ENCODE results near the gene PTPN11. TPM values are rescaled to one million over a fixed set of nuclear protein-coding genes. Genes with fewer than 3 reads are reported as not detected.
A peak's percentile ranks its signal among the peaks of the same experiment; 100 is the strongest.

PTPN11 gene
- total and polyA plus RNA-seq, 2 of the 13 experiments (the other 11 are each of a cell fraction or from before 2014, with no cell fraction given) = 30.0 to 63.5 TPM

GRCh38 chr12:112418608-112419296 is at the start of gene PTPN11 (continued):
- TF ChIP-seq NCOA5 (CRISPR knock-in tag; IDR thresholded peaks at IDR 0.05) (no peak), ZNF34 (CRISPR knock-in tag; IDR thresholded peaks at IDR 0.05; ENCODE audit: borderline replicate concordance) (0 out of 2 replicates have a peak, but pooled peaks have one; percentile 66), CBFB (CRISPR knock-in tag; IDR thresholded peaks at IDR 0.05) (peak; percentile 91), ZNF280D (CRISPR knock-in tag; IDR thresholded peaks at IDR 0.05) (no peak), ZNF501 (CRISPR knock-in tag; IDR thresholded peaks at IDR 0.05) (peak; percentile 83), ZNF552 (CRISPR knock-in tag; IDR thresholded peaks at IDR 0.05; ENCODE audit: borderline replicate concordance) (no peak), YY1 (IDR thresholded peaks at IDR 0.05; ENCODE audit: insufficient read depth, insufficient replicate concordance, low read depth, low read length) (peak; percentile 88), IKZF5 (CRISPR knock-in tag; IDR thresholded peaks at IDR 0.05) (no peak; the same call in 1 of the 2 replicates), HNF4G (IDR thresholded peaks at IDR 0.05; ENCODE audit: borderline replicate concordance, low read depth, low read length) (0 out of 2 replicates have a peak, but pooled peaks have one; percentile 7), HNF4G (CRISPR knock-in tag; IDR thresholded peaks at IDR 0.05; ENCODE audit: borderline replicate concordance, low read depth) (no peak), RFXAP (CRISPR knock-in tag; IDR thresholded peaks at IDR 0.05; ENCODE audit: borderline replicate concordance) (no peak), KDM5B (CRISPR knock-in tag; IDR thresholded peaks at IDR 0.05; ENCODE audit: borderline replicate concordance) (peak; percentile 75; the same call in 1 of the 2 replicates), ZNF224 (CRISPR knock-in tag; IDR thresholded peaks at IDR 0.05) (peak; percentile 20; the same call in 1 of the 2 replicates), TFE3 (CRISPR knock-in tag; IDR thresholded peaks at IDR 0.05) (no peak), LCORL (IDR thresholded peaks at IDR 0.05) (no peak), LCORL (CRISPR knock-in tag; IDR thresholded peaks at IDR 0.05) (0 out of 2 replicates have a peak, but pooled peaks have one; percentile 38), GTF2F1 (IDR thresholded peaks at IDR 0.05; ENCODE audit: low read length) (no peak), DPF2 (CRISPR knock-in tag; IDR thresholded peaks at IDR 0.05; ENCODE audit: borderline replicate concordance, low read depth) (peak; percentile 63), RBM22 (optimal IDR thresholded peaks at IDR 0.05; ENCODE audit: low read length) (no peak), BRD4 (CRISPR knock-in tag; IDR thresholded peaks at IDR 0.05) (peak; percentile 75; the same call in 1 of the 2 replicates), ZFP36L1 (CRISPR knock-in tag; IDR thresholded peaks at IDR 0.05) (no peak), CBX1 (IDR thresholded peaks at IDR 0.05; ENCODE audit: low read depth) (no peak), ZNF275 (CRISPR knock-in tag; IDR thresholded peaks at IDR 0.05; ENCODE audit: borderline replicate concordance) (no peak), MXD4 (CRISPR knock-in tag; IDR thresholded peaks at IDR 0.05) (peak; percentile 71)
